CD14-positive monocyte (primary cell): ENCODE results near the gene KIF26B. TPM values are rescaled to one million over a fixed set of nuclear protein-coding genes. Genes with fewer than 3 reads are reported as not detected.

Experiments used
- DNase-seq, 3 donors: peaks; one replicate each; pipeline ENCODE4 v3.0.0-alpha.2; 2011 to 2022
- H2AFZ ChIP-seq: 2 replicates; pipeline ENCODE4 v1.6.0; 2012; ENCODE audit warnings: mild to moderate bottlenecking, low read depth, low read length, inconsistent platforms; ENCODE audit not compliant: insufficient read depth, poor library complexity, severe bottlenecking
- H3K27ac ChIP-seq, 2 donors: 1 replicate in 1 of 2; 2 replicates in 1 of 2; pipeline ENCODE4 v1.5.1; 2012 to 2013; ENCODE audit warnings: low read length in 2 of 2, control low read depth in 1 of 2, inconsistent platforms in 1 of 2, low read depth in 1 of 2, mild to moderate bottlenecking in 1 of 2
- H3K27me3 ChIP-seq, 2 donors: one replicate each; pipeline versions ENCODE4 v1.6.0 to v1.6.1; 2011 to 2013; ENCODE audit warnings: low read length in 2 of 2; ENCODE audit not compliant: control insufficient read depth in 2 of 2, insufficient read depth in 2 of 2
- H3K36me3 ChIP-seq, 2 donors: replicated peaks in 1 of 2; 1 replicate in 1 of 2; 2 replicates in 1 of 2; pipeline versions ENCODE4 v1.5.1 to v1.6.1; 2012 to 2013; ENCODE audit warnings: low read length in 2 of 2, control low read depth in 1 of 2, inconsistent platforms in 1 of 2, mild to moderate bottlenecking in 1 of 2; ENCODE audit not compliant: insufficient read depth in 2 of 2, control insufficient read depth in 1 of 2
- H3K4me1 ChIP-seq, 2 donors: 1 replicate in 1 of 2; 2 replicates in 1 of 2; pipeline versions ENCODE4 v1.5.1 to v1.6.1; 2012 to 2013; ENCODE audit warnings: low read length in 2 of 2, control low read depth in 1 of 2, inconsistent platforms in 1 of 2, mild to moderate bottlenecking in 1 of 2, moderate library complexity in 1 of 2; ENCODE audit not compliant: insufficient read depth in 2 of 2, control insufficient read depth in 1 of 2
- H3K4me2 ChIP-seq: replicated peaks from 2 replicates; pipeline ENCODE3; 2012; ENCODE audit warnings: low read length, moderate library complexity, mild to moderate bottlenecking; ENCODE audit not compliant: poor library complexity, severe bottlenecking; ENCODE audit errors: extremely low read depth
- H3K4me3 ChIP-seq, 3 experiments: fragments of 200-600 bp in 1 of 3; sonication (generic) in 1 of 3; replicated peaks in 1 of 3; 1 replicate in 2 of 3; 2 replicates in 1 of 3; pipeline ENCODE4 v1.5.1; 2011 to 2013; ENCODE audit warnings: low read length in 3 of 3, mild to moderate bottlenecking in 3 of 3, control low read depth in 2 of 3, low read depth in 2 of 3, inconsistent platforms in 1 of 3, moderate library complexity in 1 of 3
- H3K79me2 ChIP-seq: 2 replicates; pipeline ENCODE4 v1.6.0; 2012; ENCODE audit warnings: mild to moderate bottlenecking, control low read depth, inconsistent platforms, low read length, moderate library complexity; ENCODE audit not compliant: insufficient read depth
- H3K9ac ChIP-seq: 2 replicates; pipeline ENCODE4 v1.6.0; 2017; ENCODE audit warnings: low read length, mild to moderate bottlenecking; ENCODE audit not compliant: insufficient read depth, poor library complexity, severe bottlenecking
- H3K9me3 ChIP-seq, 2 donors: replicated peaks in 1 of 2; 1 replicate in 1 of 2; 2 replicates in 1 of 2; pipeline versions ENCODE4 v1.5.1 to v1.6.1; 2012 to 2013; ENCODE audit warnings: low read length in 2 of 2, control low read depth in 1 of 2; ENCODE audit not compliant: control insufficient read depth in 1 of 2, insufficient read depth in 1 of 2
- H4K20me1 ChIP-seq: 2 replicates; pipeline ENCODE4 v1.6.0; 2012; ENCODE audit warnings: mild to moderate bottlenecking, low read length, control low read depth, moderate library complexity; ENCODE audit not compliant: insufficient read depth
- H3K27ac Mint-ChIP-seq, 7 donors: one replicate each; pipeline ENCODE4 v1.8.0; 2020; ENCODE audit warnings: mild to moderate bottlenecking in 7 of 7, mixed read lengths in 7 of 7, moderate library complexity in 6 of 7, inconsistent platforms in 2 of 7
- H3K27me3 Mint-ChIP-seq, 3 donors: one replicate each; pipeline ENCODE4 v1.8.0; 2021 to 2022; ENCODE audit warnings: low read depth in 3 of 3, mild to moderate bottlenecking in 3 of 3, mixed read lengths in 3 of 3, moderate library complexity in 3 of 3, inconsistent platforms in 1 of 3
- H3K36me3 Mint-ChIP-seq, 2 donors: one replicate each; pipeline ENCODE4 v1.8.0; 2020; ENCODE audit warnings: mixed read lengths in 2 of 2, inconsistent platforms in 1 of 2, mild to moderate bottlenecking in 1 of 2
- H3K4me1 Mint-ChIP-seq: one replicate; pipeline ENCODE4 v1.8.0; 2020; ENCODE audit warnings: mild to moderate bottlenecking, mixed read lengths
- H3K4me3 Mint-ChIP-seq, 2 donors: one replicate each; pipeline ENCODE4 v1.8.0; 2020; ENCODE audit warnings: mild to moderate bottlenecking in 2 of 2, mixed read lengths in 2 of 2, moderate library complexity in 1 of 2
- H3K9me3 Mint-ChIP-seq, 7 donors: one replicate each; pipeline ENCODE4 v1.8.0; 2020 to 2022; ENCODE audit warnings: mixed read lengths in 7 of 7, mild to moderate bottlenecking in 6 of 7, moderate library complexity in 6 of 7, inconsistent platforms in 2 of 7
- WGBS: methylation state at CpG from one replicate; pipeline ENCODE4 v1.1.5; 2013; ENCODE audit warnings: missing lambda C conversion rate; ENCODE audit not compliant: insufficient coverage; 5-methylcytosine and 5-hydroxymethylcytosine counted together
- intact Hi-C, 2 donors: fragments of 100-400 bp; cut with micrococcal nuclease; formaldehyde crosslinking; loops; one replicate each; pipeline versions ENCODE4 v1.15.0 to v1.15.1; 2023
- polyA plus RNA-seq, 3 donors: library from polyadenylated mRNA; depleted of rRNA in 1 of 3; unstranded in 2 of 3; stranded (reverse) in 1 of 3; fragments of 300-500 nt in 2 of 3; fragments of >200 nt in 1 of 3; fragmentation: Illumina TruSeq in 2 of 3; gene quantifications; 1 replicate in 2 of 3; 2 replicates in 1 of 3; pipeline ENCODE4 v1.2.3, GENCODE V29; 2012 to 2021
- TF ChIP-seq, protein P1 (sequence below): fragments of 200-600 bp; IDR thresholded peaks from one replicate; pipeline ENCODE4 v1.8.0; 2022; ENCODE audit warnings: antibody characterized with exemption, mild to moderate bottlenecking

The KIF26B gene
- polyA plus RNA-seq, 3 donors = 0.01 to 0.05 TPM; not detected in 1

DNA sequence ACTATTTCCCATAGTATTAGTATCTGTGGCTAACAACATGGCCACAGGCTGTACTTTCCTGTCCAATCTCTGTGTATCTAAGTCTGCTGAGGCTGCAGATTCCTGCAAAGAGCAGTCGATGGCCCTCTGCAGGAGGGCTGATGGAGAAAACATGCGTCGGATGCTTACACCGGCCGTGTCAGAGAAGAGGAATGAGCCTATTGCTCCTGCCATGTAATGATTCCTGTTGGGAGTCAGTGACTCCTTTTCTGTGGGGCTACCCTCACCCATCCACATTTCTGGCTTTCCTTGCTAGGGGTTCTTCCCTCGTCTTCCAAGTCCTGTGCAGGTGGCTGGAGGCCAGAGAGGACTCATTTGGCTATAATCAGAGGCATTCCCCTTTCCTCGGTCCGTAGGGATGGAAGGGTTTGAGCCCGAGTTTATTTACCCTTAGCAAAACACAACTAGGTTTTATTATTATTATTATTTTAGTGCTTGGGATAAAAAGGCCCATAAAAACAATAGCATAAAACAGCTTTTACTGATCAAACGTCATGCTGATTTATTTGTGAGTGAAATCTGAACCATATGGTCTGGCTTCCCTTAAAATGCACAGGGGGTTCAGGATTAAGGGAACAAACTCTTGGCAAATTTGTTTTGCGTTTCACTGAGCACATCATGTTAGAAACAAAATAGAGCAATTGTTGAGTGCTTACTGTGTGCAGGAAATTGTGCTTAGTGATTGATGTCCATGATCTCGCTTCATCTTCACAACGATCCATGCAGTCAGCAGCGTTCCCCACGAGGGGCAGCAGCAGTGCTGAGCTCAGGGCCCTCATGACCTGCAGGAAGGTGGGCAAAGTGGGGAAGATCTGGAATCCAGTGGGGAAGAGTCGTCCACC is 70.8 kb downstream of the KIF26B start:
- TF ChIP-seq, protein P1, sequence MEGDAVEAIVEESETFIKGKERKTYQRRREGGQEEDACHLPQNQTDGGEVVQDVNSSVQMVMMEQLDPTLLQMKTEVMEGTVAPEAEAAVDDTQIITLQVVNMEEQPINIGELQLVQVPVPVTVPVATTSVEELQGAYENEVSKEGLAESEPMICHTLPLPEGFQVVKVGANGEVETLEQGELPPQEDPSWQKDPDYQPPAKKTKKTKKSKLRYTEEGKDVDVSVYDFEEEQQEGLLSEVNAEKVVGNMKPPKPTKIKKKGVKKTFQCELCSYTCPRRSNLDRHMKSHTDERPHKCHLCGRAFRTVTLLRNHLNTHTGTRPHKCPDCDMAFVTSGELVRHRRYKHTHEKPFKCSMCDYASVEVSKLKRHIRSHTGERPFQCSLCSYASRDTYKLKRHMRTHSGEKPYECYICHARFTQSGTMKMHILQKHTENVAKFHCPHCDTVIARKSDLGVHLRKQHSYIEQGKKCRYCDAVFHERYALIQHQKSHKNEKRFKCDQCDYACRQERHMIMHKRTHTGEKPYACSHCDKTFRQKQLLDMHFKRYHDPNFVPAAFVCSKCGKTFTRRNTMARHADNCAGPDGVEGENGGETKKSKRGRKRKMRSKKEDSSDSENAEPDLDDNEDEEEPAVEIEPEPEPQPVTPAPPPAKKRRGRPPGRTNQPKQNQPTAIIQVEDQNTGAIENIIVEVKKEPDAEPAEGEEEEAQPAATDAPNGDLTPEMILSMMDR = no peak
- Histone ChIP-seq H3K4me2 (no peak overlapping the region), H3K4me3 (no peak overlapping the region), H3K79me2 (no peaks in the 10 kb centered on the region), H3K9ac (no peak overlapping the region), H3K9me3 (no peaks in the 10 kb centered on the region), H2AFZ (no peak overlapping the region), H3K36me3 (no peaks in the 10 kb centered on the region), H3K4me1 (no peaks in the 10 kb centered on the region), H3K27ac (no peak overlapping the region), H4K20me1 (no peaks in the 10 kb centered on the region), H3K27me3 (peaks cover 0 to 16% of the 10 kb centered on the region in 2 donors)
- 87% methylated on average over 9 of the region's 16 CpGs for WGBS
- Mint-ChIP-seq H3K9me3 (peaks cover 0 to 5% (median 3%) of the 10 kb centered on the region in 7 donors), H3K27ac (no peak overlapping the region), H3K4me1 (no peaks in the 10 kb centered on the region), H3K27me3 (peaks cover 15 to 76% (median 22%) of the 10 kb centered on the region in 3 donors), H3K36me3 (no peaks in the 10 kb centered on the region), H3K4me3 (peak overlapping the region in 1 of 2 donors; percentile 46)
- intact Hi-C loops = no loop called here
- no peak for DNase-seq

DNA sequence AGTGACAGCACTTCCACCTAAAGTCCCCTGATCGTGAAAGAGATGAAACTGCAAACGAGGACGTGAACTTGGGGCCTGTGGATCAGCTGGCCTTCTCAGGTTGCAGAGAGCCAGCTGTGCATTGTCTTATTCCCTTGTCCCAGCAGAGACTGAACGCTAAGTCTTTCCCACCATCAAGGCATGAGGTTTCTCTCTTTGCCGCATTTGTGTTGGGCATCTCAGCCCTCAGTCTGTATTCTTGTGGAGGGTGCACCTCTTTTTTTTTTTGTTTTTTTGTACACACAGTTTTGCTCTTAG is 71.4 kb downstream of the KIF26B start:
- H3K4me3 Mint-ChIP-seq = peak overlapping the region in 1 of 2 donors; percentile 46
- Histone ChIP-seq H4K20me1 (no peaks in the 10 kb centered on the region), H3K4me2 (no peak overlapping the region), H3K36me3 (no peaks in the 10 kb centered on the region), H3K27me3 (peaks cover 0 to 19% of the 10 kb centered on the region in 2 donors), H3K9ac (no peak overlapping the region), H3K79me2 (no peaks in the 10 kb centered on the region), H3K27ac (no peak overlapping the region), H3K4me3 (no peak overlapping the region), H2AFZ (no peak overlapping the region), H3K4me1 (no peaks in the 10 kb centered on the region), H3K9me3 (no peaks in the 10 kb centered on the region)
- TF ChIP-seq, protein P1 = no peak
- H3K27me3 Mint-ChIP-seq = peaks cover 17 to 77% (median 26%) of the 10 kb centered on the region in 3 donors
- H3K4me1 Mint-ChIP-seq = no peaks in the 10 kb centered on the region
- H3K36me3 Mint-ChIP-seq = no peaks in the 10 kb centered on the region
- intact Hi-C loops = no loop called here
- no peak overlapping the region for H3K27ac Mint-ChIP-seq
- WGBS = 86% methylated on average over 3 of the region's 5 CpGs
- no peak for DNase-seq
- H3K9me3 Mint-ChIP-seq = peaks cover 0 to 6% (median 3%) of the 10 kb centered on the region in 7 donors
